Ishikawa (cell line): Measurements from ENCODE around the gene ZNF367.

Experiments used
- CEBPB ChIP-seq: IDR thresholded peaks from 2 replicates; pipeline ENCODE4 v1.6.1; 2012
- CREB1 ChIP-seq: IDR thresholded peaks from 2 replicates; pipeline ENCODE4 v1.6.1; 2012; ENCODE audit warnings: low read depth
- EGR1 ChIP-seq: IDR thresholded peaks from 2 replicates; pipeline ENCODE4 v1.6.1; 2012
- EP300 ChIP-seq: IDR thresholded peaks from 2 replicates; pipeline ENCODE4 v1.6.1; 2012; ENCODE audit warnings: borderline replicate concordance
- MAX ChIP-seq: IDR thresholded peaks from 2 replicates; pipeline ENCODE4 v1.6.1; 2012
- REST ChIP-seq: IDR thresholded peaks from 2 replicates; pipeline ENCODE4 v1.6.1; 2012; ENCODE audit warnings: low read depth, mild to moderate bottlenecking
- TAF1 ChIP-seq: IDR thresholded peaks from 2 replicates; pipeline ENCODE4 v1.6.1; 2012; ENCODE audit warnings: low read depth, mild to moderate bottlenecking
- TEAD4 ChIP-seq: IDR thresholded peaks from 2 replicates; pipeline ENCODE4 v1.6.1; 2012
- USF1 ChIP-seq: IDR thresholded peaks from 2 replicates; pipeline ENCODE4 v1.6.1; 2012

GRCh38 chr9:96460470-96460869 lies 42.3 kb upstream of the ZNF367 start:
- TF ChIP-seq REST (no peak), TAF1 (no peak), CEBPB (no peak), EP300 (no peak), TEAD4 (no peak), CREB1 (no peak), USF1 (no peak), MAX (no peak), EGR1 (no peak)
